OCI-LY7 (cell line): ENCODE results near the gene NPHS1. TPM values are rescaled to one million over a fixed set of nuclear protein-coding genes. Genes with fewer than 3 reads are reported as not detected.
A peak's percentile ranks its signal among the peaks of the same experiment; 100 is the strongest.

Experiments
- Bru-seq: library from RNA; stranded (reverse); fragments of 400-500 nt; gene quantifications from one replicate; lab custom pipeline; 2021; lab: Mats Ljungman, UMichigan
- BruChase-seq, 2 experiments: library from RNA; stranded (reverse); fragments of 400-500 nt; gene quantifications; one replicate each; lab custom pipeline; 2021; lab: Mats Ljungman, UMichigan
- BruUV-seq: library from RNA; stranded (reverse); fragments of 400-500 nt; replicated peaks from 2 replicates; lab custom pipeline; 2021; lab: Mats Ljungman, UMichigan
- CTCF ChIA-PET: fragments of 300-600 bp; sonication (Branson Sonifier 250); formaldehyde crosslinking; loops from one replicate; lab custom pipeline; 2022; ENCODE audit warnings: antibody characterized with exemption; ENCODE audit not compliant: unreplicated experiment; lab: Charles Lee
- POLR2A ChIA-PET: fragments of 300-600 bp; sonication (Branson Sonifier 250); formaldehyde crosslinking; loops from one replicate; lab custom pipeline; 2022; ENCODE audit warnings: antibody characterized with exemption; lab: Charles Lee
- DNase-seq: peaks from one replicate; pipeline ENCODE4 v3.0.0-alpha.2; 2015; ENCODE audit warnings: low spot score
- H2AFZ ChIP-seq: fragments of 200-600 bp; sonication (generic), shearing (Covaris generic); 2 replicates; pipeline ENCODE4 v1.6.1; 2014; ENCODE audit warnings: mild to moderate bottlenecking, antibody characterized with exemption, low read length, moderate library complexity
- H3K27ac ChIP-seq: fragments of 200-600 bp; sonication (generic); 2 replicates; pipeline ENCODE4 v1.5.1; 2014; ENCODE audit warnings: mixed run types, low read depth, mild to moderate bottlenecking, moderate library complexity, low read length, inconsistent platforms; ENCODE audit not compliant: poor library complexity, severe bottlenecking
- H3K36me3 ChIP-seq: fragments of 200-600 bp; sonication (generic); 2 replicates; pipeline ENCODE4 v1.6.1; 2014; ENCODE audit warnings: mild to moderate bottlenecking, antibody characterized with exemption, low read length, moderate library complexity, mixed read lengths; ENCODE audit not compliant: insufficient read depth
- H3K4me1 ChIP-seq: fragments of 200-600 bp; sonication (generic); 2 replicates; pipeline ENCODE4 v1.5.1; 2014; ENCODE audit warnings: mild to moderate bottlenecking, low read length; ENCODE audit not compliant: insufficient read depth, poor library complexity, severe bottlenecking
- H3K4me2 ChIP-seq: fragments of 200-600 bp; sonication (generic); 2 replicates; pipeline ENCODE4 v1.6.1; 2014; ENCODE audit warnings: mild to moderate bottlenecking, low read length
- H3K4me3 ChIP-seq: fragments of 200-600 bp; sonication (generic); 2 replicates; pipeline ENCODE4 v1.5.1; 2014; ENCODE audit warnings: mild to moderate bottlenecking, low read depth, low read length; ENCODE audit not compliant: poor library complexity, severe bottlenecking
- H3K79me2 ChIP-seq: fragments of 200-600 bp; sonication (generic); 2 replicates; pipeline ENCODE4 v1.6.1; 2016; ENCODE audit warnings: low read depth, mild to moderate bottlenecking, low read length, moderate library complexity, mixed read lengths; ENCODE audit not compliant: insufficient read depth
- H3K9me2 ChIP-seq: fragments of 200-600 bp; sonication (generic); 2 replicates; pipeline ENCODE4 v1.6.1; 2016; ENCODE audit warnings: mild to moderate bottlenecking, low read length, mixed read lengths; ENCODE audit not compliant: insufficient read depth
- H3K9me3 ChIP-seq: fragments of 200-600 bp; sonication (generic); 2 replicates; pipeline ENCODE4 v1.6.1; 2014; ENCODE audit warnings: mild to moderate bottlenecking, mixed run types, low read length, mixed read lengths
- H4K20me1 ChIP-seq: fragments of 200-600 bp; sonication (generic); 2 replicates; pipeline ENCODE4 v1.6.1; 2014; ENCODE audit warnings: mild to moderate bottlenecking, antibody characterized with exemption, low read length, moderate library complexity, mixed read lengths; ENCODE audit not compliant: insufficient read depth
- EZH2phosphoT487 ChIP-seq: fragments of 200-600 bp; sonication (generic); IDR thresholded peaks from 2 replicates; pipeline ENCODE4 v1.6.1; 2018; ENCODE audit warnings: low read depth, borderline replicate concordance, mild to moderate bottlenecking, mixed run types, antibody characterized with exemption, low read length, moderate library complexity, mixed read lengths
- intact Hi-C: fragments of 100-400 bp; cut with micrococcal nuclease; formaldehyde crosslinking; loops from one replicate; pipeline ENCODE4 v1.10.0; 2022; ENCODE audit not compliant: unreplicated experiment
- long read RNA-seq: library from polyadenylated mRNA; stranded (forward); transcript quantifications from one replicate; pipeline ENCODE4 v2.0.0, GENCODE V29; 2022
- total RNA-seq, 2 experiments: library from RNA; depleted of rRNA in 1 of 2; stranded (reverse); fragments of >200 nt in 1 of 2; shearing (Covaris generic) in 1 of 2; gene quantifications; 2 replicates each; pipeline ENCODE4 v1.2.3, GENCODE V29; 2014 to 2022
- TF ChIP-seq, protein P1 (sequence below): fragments of 200-600 bp; sonication (generic); conservative IDR thresholded peaks from 2 replicates; pipeline ENCODE4 v1.5.1; 2014; ENCODE audit warnings: mild to moderate bottlenecking, antibody characterized with exemption, low read length, moderate library complexity, mixed read lengths

Gene NPHS1, protein sequence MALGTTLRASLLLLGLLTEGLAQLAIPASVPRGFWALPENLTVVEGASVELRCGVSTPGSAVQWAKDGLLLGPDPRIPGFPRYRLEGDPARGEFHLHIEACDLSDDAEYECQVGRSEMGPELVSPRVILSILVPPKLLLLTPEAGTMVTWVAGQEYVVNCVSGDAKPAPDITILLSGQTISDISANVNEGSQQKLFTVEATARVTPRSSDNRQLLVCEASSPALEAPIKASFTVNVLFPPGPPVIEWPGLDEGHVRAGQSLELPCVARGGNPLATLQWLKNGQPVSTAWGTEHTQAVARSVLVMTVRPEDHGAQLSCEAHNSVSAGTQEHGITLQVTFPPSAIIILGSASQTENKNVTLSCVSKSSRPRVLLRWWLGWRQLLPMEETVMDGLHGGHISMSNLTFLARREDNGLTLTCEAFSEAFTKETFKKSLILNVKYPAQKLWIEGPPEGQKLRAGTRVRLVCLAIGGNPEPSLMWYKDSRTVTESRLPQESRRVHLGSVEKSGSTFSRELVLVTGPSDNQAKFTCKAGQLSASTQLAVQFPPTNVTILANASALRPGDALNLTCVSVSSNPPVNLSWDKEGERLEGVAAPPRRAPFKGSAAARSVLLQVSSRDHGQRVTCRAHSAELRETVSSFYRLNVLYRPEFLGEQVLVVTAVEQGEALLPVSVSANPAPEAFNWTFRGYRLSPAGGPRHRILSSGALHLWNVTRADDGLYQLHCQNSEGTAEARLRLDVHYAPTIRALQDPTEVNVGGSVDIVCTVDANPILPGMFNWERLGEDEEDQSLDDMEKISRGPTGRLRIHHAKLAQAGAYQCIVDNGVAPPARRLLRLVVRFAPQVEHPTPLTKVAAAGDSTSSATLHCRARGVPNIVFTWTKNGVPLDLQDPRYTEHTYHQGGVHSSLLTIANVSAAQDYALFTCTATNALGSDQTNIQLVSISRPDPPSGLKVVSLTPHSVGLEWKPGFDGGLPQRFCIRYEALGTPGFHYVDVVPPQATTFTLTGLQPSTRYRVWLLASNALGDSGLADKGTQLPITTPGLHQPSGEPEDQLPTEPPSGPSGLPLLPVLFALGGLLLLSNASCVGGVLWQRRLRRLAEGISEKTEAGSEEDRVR (N-terminal part only)
- not detected in 2 replicates for total RNA-seq (2014; rRNA removed; shearing (Covaris generic))
- total RNA-seq (2022) = not detected in 2 replicates
- not detected for Bru-seq, nascent RNA
- not detected for BruChase-seq, experiment 1, labeled RNA remaining after a 6-hour chase
- BruChase-seq, experiment 2, labeled RNA remaining after a 2-hour chase = not detected
- long read RNA-seq, partial matches to known transcripts = 0 of 6 reads
- long read RNA-seq, other reads (novel, unspliced or antisense) = 6 of 6 reads

DNA sequence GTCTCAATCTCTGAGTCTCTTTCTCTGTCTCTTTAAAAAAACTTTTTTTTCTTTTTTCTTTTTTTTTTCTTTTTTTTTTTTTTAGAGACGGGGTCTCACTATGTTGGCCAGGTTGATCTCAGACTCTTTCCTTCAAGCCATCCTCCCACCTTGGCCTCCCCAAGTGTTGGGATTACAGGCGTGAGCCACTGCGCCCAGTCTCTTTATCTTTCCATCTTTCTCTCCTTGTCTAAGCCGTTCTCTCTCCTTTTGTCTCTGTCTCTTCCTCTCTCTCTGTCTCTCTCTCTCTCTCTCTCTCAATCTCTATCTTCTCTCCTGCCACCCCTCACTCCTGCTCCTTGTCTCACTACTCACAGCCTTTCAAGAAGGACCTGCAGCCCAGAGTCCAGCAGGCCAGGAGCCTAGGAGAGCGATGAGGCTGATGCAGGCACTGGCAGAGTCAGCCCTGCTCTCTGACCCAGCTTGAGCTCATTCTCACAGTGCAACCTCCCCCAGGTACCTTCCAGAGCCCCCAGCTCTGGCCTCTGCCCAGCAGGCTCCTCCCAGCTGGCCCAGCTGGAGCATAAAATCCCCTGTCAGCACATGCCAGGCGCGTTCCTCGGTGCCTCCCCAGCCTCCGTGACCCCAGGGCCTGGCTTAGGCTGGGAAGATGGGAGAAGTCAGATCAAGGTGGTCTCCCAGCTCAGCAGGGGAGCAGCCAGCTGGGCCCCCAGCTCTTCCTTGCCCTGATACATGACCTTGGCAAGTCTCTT lies at the start of gene NPHS1:
Gene NPHS1 (minus strand): TSS at position 476 of the 752 bp plus-strand sequence. CDS start 667 bp downstream, outside the sequence.
- TF ChIP-seq EZH2phosphoT487 = no peak
- H3K9me3 ChIP-seq = no peaks in the 10 kb centered on the region
- no peak within 1 kb of the TSS for H2AFZ ChIP-seq
- H3K4me1 ChIP-seq = peaks cover 15% of the 10 kb centered on the region
- H3K27ac ChIP-seq = no peak within 1 kb of the TSS
- no peak within 1 kb of the TSS for H3K4me3 ChIP-seq
- no peaks in the 10 kb centered on the region for H3K36me3 ChIP-seq
- no TSS peak for BruUV-seq
- no peaks in the 10 kb centered on the region for H3K79me2 ChIP-seq
- no peak within 1 kb of the TSS for H3K4me2 ChIP-seq
- intact Hi-C loops = no loop called here
- ChIA-PET CTCF (no interaction called here), POLR2A (no interaction called here)
- no peaks in the 10 kb centered on the region for H3K9me2 ChIP-seq
- no peak for DNase-seq
- H4K20me1 ChIP-seq = no peaks in the 10 kb centered on the region

DNA sequence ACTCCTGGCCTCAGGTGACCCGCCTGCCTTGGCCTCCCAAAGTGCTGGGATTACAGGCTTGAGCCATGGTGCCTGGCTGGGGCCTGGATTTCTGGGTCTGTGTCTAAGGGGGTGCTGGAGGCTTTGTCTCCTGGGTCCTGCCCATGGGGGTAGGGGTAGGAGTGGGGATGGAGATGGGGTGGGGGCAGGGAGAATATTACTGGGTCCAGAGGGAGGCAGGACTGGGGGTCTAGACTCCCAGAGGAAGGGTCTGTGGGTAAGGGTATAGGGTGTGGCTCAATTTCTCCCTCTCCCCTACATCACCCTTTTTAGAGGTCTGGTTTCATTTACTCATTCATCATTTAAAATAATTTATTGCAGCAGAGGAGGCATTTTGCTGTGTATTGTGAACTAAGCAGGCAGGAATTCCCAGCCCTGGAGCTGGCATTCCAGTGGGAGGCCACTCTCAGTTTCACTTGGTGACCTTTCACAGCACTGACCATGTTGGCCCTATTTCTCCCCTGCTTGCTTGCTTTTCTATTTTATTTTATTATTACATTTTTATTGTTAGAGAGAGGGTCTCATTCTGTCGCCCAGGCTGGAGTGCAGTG lies 48.8 kb upstream of the NPHS1 start:
- H2AFZ ChIP-seq = no peak overlapping the region
- H3K4me3 ChIP-seq = peak overlapping the region; percentile 77
- POLR2A ChIA-PET = interaction anchor here (1.1 kb wide), 1 partner anchor 16 kb away, joined by 4 read pairs; no protein-coding TSS in a partner anchor
- peak overlapping the region; percentile 99 for H3K4me2 ChIP-seq
- H4K20me1 ChIP-seq = no peaks in the 10 kb centered on the region
- no peak for DNase-seq
- no peaks in the 10 kb centered on the region for H3K9me3 ChIP-seq
- H3K4me1 ChIP-seq = peaks cover 56% of the 10 kb centered on the region
- intact Hi-C loops = loop anchor here (2.0 to 5.0 kb wide), 3 partner anchors 144 to 159 kb away; partner anchors contain the start of genes HSPB6, IGFLR1, PROSER3 and THAP8
- H3K9me2 ChIP-seq = no peaks in the 10 kb centered on the region
- CTCF ChIA-PET = no interaction called here
- H3K36me3 ChIP-seq = peaks cover 30% of the 10 kb centered on the region
- no TSS peak for BruUV-seq
- TF ChIP-seq, protein P1, sequence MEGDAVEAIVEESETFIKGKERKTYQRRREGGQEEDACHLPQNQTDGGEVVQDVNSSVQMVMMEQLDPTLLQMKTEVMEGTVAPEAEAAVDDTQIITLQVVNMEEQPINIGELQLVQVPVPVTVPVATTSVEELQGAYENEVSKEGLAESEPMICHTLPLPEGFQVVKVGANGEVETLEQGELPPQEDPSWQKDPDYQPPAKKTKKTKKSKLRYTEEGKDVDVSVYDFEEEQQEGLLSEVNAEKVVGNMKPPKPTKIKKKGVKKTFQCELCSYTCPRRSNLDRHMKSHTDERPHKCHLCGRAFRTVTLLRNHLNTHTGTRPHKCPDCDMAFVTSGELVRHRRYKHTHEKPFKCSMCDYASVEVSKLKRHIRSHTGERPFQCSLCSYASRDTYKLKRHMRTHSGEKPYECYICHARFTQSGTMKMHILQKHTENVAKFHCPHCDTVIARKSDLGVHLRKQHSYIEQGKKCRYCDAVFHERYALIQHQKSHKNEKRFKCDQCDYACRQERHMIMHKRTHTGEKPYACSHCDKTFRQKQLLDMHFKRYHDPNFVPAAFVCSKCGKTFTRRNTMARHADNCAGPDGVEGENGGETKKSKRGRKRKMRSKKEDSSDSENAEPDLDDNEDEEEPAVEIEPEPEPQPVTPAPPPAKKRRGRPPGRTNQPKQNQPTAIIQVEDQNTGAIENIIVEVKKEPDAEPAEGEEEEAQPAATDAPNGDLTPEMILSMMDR = no peak
- TF ChIP-seq EZH2phosphoT487 = no peak
- peaks cover 30% of the 10 kb centered on the region for H3K79me2 ChIP-seq
- peak overlapping the region; percentile 87 for H3K27ac ChIP-seq
